Gastrocnemius medialis (tissue), 4 donors: ENCODE data around the gene SMIM33.

Experiments
- CTCF ChIP-seq, 5 experiments: fragments of 450-650 bp in 3 of 5; fragments of 200-600 bp in 2 of 5; sonication (generic) in 2 of 5; IDR thresholded peaks in 4 of 5; conservative IDR thresholded peaks in 1 of 5; 1 replicate in 4 of 5; 2 replicates in 1 of 5; pipeline ENCODE4 v1.5.1; 2016 to 2019; ENCODE audit warnings: antibody characterized with exemption in 5 of 5, mild to moderate bottlenecking in 3 of 5, moderate library complexity in 3 of 5
- POLR2A ChIP-seq, 2 donors: fragments of 450-650 bp; IDR thresholded peaks; one replicate each; pipeline ENCODE4 v1.6.1; 2017; ENCODE audit warnings: antibody characterized with exemption in 2 of 2, mild to moderate bottlenecking in 2 of 2, moderate library complexity in 2 of 2

GRCh38 chr5:139459451-139459934 is 11.3 kb upstream of the SMIM33 start:
- no peak for TF ChIP-seq POLR2A (IDR thresholded peaks at IDR 0.05)
- TF ChIP-seq CTCF (IDR thresholded peaks at IDR 0.05 in 4 of 5, conservative IDR thresholded peaks at IDR 0.05 in 1 of 5): no peak
